Measurements from ENCODE around the gene ACIN1. TPM values are rescaled to one million over a fixed set of nuclear protein-coding genes. Genes with fewer than 3 reads are reported as not detected.

Gene ACIN1
- total and polyA plus RNA-seq, 9 of the 15 experiments (the other 6 are each of a cell fraction or from before 2014, with no cell fraction given): 5.0 to 196 (median 129) TPM

DNA sequence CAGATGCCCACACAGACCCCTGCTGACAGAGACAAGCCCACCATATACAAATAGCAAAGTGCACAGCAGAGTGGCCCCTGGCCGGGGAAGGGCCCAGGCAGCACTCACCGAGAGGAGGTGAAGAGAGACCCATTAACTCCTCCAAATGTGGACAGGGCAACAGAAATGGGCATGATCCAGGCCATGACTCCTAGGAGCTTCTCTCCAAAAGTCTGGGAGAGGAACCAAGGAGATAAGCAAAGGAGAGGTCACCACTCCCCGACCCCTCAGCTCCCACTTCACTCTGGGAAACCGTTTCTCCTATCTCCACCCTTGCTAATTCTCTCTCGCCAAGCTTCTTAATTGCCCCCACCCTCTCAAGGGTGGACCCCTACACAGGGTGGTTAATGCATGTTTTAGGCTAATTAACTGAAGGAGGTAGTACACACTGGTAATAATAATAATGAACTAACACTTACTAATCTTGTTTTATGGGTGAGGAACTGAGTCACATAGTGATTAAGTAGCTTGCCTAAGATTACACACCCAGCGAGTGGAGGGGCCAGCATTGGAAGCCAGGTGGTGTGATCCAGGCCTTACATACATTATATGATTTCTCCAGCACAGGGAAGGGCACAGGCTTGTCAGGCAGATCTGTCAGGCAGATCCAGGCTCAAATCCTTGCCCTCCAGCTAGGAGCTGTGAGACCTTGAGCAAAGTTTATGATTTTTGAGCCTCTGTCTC, 43.0 kb upstream of the ACIN1 start:
- intact Hi-C loops (cut with micrococcal nuclease): no loop called here
- Histone ChIP-seq H3K9me3 (replicated peaks; ENCODE audit: control insufficient read depth, insufficient read depth, low read depth, low read length) (no peaks in the 10 kb centered on the region), H3K79me2 (ENCODE audit: control insufficient read depth, insufficient read depth, low read length) (no peaks in the 10 kb centered on the region), H3K27me3 (ENCODE audit: control insufficient read depth in 2 of 2, insufficient read depth in 2 of 2, low read length in 2 of 2) (no peaks in the 10 kb centered on the region), H3K4me3 (no peak overlapping the region), H3K9me1 (ENCODE audit: control insufficient read depth, insufficient read depth, low read length) (no peaks in the 10 kb centered on the region), H4K20me1 (replicated peaks; ENCODE audit: control insufficient read depth, insufficient read depth, low read length) (no peaks in the 10 kb centered on the region), H3K4me2 (ENCODE audit: insufficient read depth, low read length) (no peak overlapping the region), H3K4me1 (replicated peaks in 1 of 2; ENCODE audit: control insufficient read depth in 2 of 2, insufficient read depth in 2 of 2, low read length in 2 of 2) (peaks cover 16 to 27% of the 10 kb centered on the region in 2 experiments; a peak in 4 of 5 replicates), H2AFZ (ENCODE audit: low read depth, low read length) (no peak overlapping the region), H3K27ac (ENCODE audit: extremely low read depth, low read depth, low read length) (no peak overlapping the region), H3K36me3 (ENCODE audit: control insufficient read depth, insufficient read depth, low read length) (peaks cover 9% of the 10 kb centered on the region; the same call in 1 of the 3 replicates), H3K9ac (ENCODE audit: insufficient read depth in 1 of 2, low read depth in 2 of 2, low read length in 2 of 2) (peak overlapping the region in 1 of 2 experiments; percentile 78; a peak in 2 of 4 replicates)
- no TSS peak for BruUV-seq (replicated peaks)
- FAIRE-seq (no peak), ATAC-seq (no peak; the same call in 2 of the 3 replicates), DNase-seq (ENCODE audit: extremely low read depth in 1 of 4, low spot score in 3 of 4) (no peak)
- WGBS (ENCODE audit: insufficient coverage, low coverage, missing lambda C conversion rate): 57% methylated on average over 6 of the region's 6 CpGs
- ChIA-PET CTCF (ENCODE audit: low intra/inter-chr PET ratio) (no interaction called here), POLR2A (interaction anchor here (0.8 to 1.3 kb wide), 4 partner anchors 13 to 43 kb away, joined by 3 read pairs; partner anchors contain the start of gene C14orf119)
- no peak for TF ChIP-seq CHD1 (IDR thresholded peaks at IDR 0.05; ENCODE audit: low read length)
- in situ Hi-C loops (cut with MboI): no loop called here

DNA sequence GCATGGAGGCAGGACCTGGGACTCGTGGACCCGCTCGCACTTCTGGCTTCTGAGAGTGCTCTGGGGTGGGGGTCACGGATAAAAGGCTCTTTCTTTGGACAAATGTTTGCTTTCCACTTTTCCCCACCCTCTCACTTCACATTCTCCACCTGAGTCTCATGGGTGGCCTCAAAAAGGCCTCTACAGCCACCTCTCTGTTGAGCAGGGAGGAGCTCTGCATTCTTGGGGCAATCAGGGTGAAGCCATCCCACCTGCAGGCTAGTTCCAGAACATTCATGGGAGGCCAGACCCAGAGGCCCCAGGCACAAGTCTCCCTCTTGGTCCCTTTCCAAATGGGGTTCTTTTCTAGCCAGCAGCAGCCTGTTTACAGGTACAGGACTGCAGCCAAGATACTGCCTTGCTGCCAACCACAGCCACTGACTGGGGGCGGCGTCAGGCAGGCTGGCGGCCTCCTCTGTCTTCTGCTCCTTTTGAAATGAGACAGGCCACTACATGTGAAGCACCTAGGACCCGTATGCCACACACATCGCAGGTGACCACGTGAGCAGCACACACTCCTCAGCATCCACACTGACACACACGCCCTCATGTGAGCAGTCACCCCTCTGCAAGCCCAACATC, 42.4 kb upstream of the ACIN1 start:
- H3K9me1 ChIP-seq (ENCODE audit: control insufficient read depth, insufficient read depth, low read length): no peaks in the 10 kb centered on the region
- H3K4me1 ChIP-seq (replicated peaks in 1 of 2; ENCODE audit: control insufficient read depth in 2 of 2, insufficient read depth in 2 of 2, low read length in 2 of 2): peaks cover 15 to 22% of the 10 kb centered on the region in 2 experiments; a peak in 4 of 5 replicates
- no peak overlapping the region for H3K4me2 ChIP-seq (ENCODE audit: insufficient read depth, low read length)
- 77% methylated on average over 11 of the region's 11 CpGs for WGBS (ENCODE audit: insufficient coverage, low coverage, missing lambda C conversion rate)
- no peak for ATAC-seq
- no peak overlapping the region for H3K4me3 ChIP-seq
- no peak overlapping the region for H3K27ac ChIP-seq (ENCODE audit: extremely low read depth, low read depth, low read length)
- no peak for FAIRE-seq
- no peaks in the 10 kb centered on the region for H3K9me3 ChIP-seq (replicated peaks; ENCODE audit: control insufficient read depth, insufficient read depth, low read depth, low read length)
- ChIA-PET POLR2A (interaction anchor here (0.9 to 1.3 kb wide), 2 partner anchors 13 to 21 kb away, joined by 3 read pairs; no protein-coding TSS in a partner anchor), CTCF (ENCODE audit: low intra/inter-chr PET ratio) (no interaction called here)
- peaks cover 9% of the 10 kb centered on the region; the same call in 1 of the 3 replicates for H3K36me3 ChIP-seq (ENCODE audit: control insufficient read depth, insufficient read depth, low read length)
- no peaks in the 10 kb centered on the region for H3K79me2 ChIP-seq (ENCODE audit: control insufficient read depth, insufficient read depth, low read length)
- intact Hi-C loops (cut with micrococcal nuclease) (no loop called here), in situ Hi-C loops (cut with MboI) (no loop called here)
- BruUV-seq (replicated peaks): no TSS peak
- no peaks in the 10 kb centered on the region for H4K20me1 ChIP-seq (replicated peaks; ENCODE audit: control insufficient read depth, insufficient read depth, low read length)
- DNase-seq (ENCODE audit: extremely low read depth in 1 of 4, low spot score in 3 of 4): no peak
- H3K9ac ChIP-seq (ENCODE audit: insufficient read depth in 1 of 2, low read depth in 2 of 2, low read length in 2 of 2): peak overlapping the region in 1 of 2 experiments; percentile 78; a peak in 2 of 4 replicates
- H3K27me3 ChIP-seq (ENCODE audit: control insufficient read depth in 2 of 2, insufficient read depth in 2 of 2, low read length in 2 of 2): no peaks in the 10 kb centered on the region
- H2AFZ ChIP-seq (ENCODE audit: low read depth, low read length): no peak overlapping the region
- TF ChIP-seq, protein P1, sequence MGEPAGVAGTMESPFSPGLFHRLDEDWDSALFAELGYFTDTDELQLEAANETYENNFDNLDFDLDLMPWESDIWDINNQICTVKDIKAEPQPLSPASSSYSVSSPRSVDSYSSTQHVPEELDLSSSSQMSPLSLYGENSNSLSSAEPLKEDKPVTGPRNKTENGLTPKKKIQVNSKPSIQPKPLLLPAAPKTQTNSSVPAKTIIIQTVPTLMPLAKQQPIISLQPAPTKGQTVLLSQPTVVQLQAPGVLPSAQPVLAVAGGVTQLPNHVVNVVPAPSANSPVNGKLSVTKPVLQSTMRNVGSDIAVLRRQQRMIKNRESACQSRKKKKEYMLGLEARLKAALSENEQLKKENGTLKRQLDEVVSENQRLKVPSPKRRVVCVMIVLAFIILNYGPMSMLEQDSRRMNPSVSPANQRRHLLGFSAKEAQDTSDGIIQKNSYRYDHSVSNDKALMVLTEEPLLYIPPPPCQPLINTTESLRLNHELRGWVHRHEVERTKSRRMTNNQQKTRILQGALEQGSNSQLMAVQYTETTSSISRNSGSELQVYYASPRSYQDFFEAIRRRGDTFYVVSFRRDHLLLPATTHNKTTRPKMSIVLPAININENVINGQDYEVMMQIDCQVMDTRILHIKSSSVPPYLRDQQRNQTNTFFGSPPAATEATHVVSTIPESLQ (CRISPR knock-in tag; IDR thresholded peaks at IDR 0.05): no peak
- TF ChIP-seq TFAM (CRISPR knock-in tag; conservative IDR thresholded peaks at IDR 0.05) (no peak), FOXJ2 (tag; IDR thresholded peaks at IDR 0.05) (no peak), HMG20A (CRISPR knock-in tag; conservative IDR thresholded peaks at IDR 0.05) (no peak), PHB (CRISPR knock-in tag; IDR thresholded peaks at IDR 0.05) (no peak), HMGN3 (IDR thresholded peaks at IDR 0.05; ENCODE audit: borderline replicate concordance, extremely low read depth, insufficient read length, low read depth, low read length) (no peak), PRMT5 (CRISPR knock-in tag; IDR thresholded peaks at IDR 0.05) (no peak), CCAR2 (IDR thresholded peaks at IDR 0.05; ENCODE audit: low read depth, low read length) (no peak)

Measured in K562 (cell line).